NK-92 (cell line): ENCODE results near the gene TBC1D5.
"Not testable (repeated sequence)": the region's sequence is repeated elsewhere in the genome, so short reads cannot be mapped to it uniquely, and the experiment has no call there.

Source experiments
- DNase-seq: peaks from one replicate; lab custom pipeline; 2025; ENCODE audit not compliant: unreplicated experiment; lab: John Stamatoyannopoulos, UW

The TBC1D5 gene

GRCh38 chr3:17552351-17552750, 190.1 kb downstream of the TBC1D5 start:
- DNase-seq, result no peak

GRCh38 chr3:17551895-17552294, 190.5 kb downstream of the TBC1D5 start:
- no peak for DNase-seq

DNA sequence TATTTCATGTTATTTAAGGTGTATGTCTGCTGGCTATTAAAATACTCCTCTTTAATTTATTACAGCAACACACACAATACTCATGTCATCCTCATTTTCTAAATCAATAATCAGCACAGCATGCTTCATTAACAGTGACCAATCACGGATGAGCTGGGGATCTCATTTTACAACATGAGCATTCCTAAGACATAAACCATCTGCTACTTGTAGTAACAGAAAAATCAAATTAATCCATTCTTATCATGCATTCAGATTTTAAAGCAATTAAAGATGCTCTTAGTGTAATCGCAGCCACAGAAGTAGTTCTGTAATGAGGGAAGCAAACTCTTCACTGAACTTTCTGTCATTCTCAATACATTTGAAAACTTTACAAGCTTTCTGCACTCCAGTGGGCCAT, 191.1 kb downstream of the TBC1D5 start:
- no peak for DNase-seq

- DNase-seq, result no peak
Measured at GRCh38 chr3:17550624-17551023, 191.8 kb downstream of the TBC1D5 start.

- no peak for DNase-seq
Measured at GRCh38 chr3:17546500-17547255, 195.8 kb downstream of the TBC1D5 start.

DNA sequence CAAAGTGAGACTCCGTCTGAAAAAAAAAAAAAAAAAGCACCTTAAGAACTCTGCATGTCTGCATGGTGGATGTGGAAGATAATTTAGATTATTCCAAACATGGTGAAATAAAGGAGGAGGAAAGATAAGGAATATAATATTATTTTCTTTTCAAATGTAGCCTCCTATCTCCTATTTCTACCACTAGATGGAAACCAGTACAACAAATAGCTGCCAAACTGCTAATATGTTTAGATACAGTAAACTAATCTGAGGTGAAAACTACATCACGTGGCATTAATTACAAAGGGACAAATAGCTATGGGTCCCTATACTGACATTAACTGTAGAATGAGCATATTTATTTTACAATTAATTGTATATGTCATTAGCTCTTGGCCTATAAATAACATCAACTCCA, 197.8 kb downstream of the TBC1D5 start:
- DNase-seq, result no peak

- no peak for DNase-seq
Measured at GRCh38 chr3:17542591-17542990, 199.8 kb downstream of the TBC1D5 start.

- DNase-seq, result no peak
Measured at GRCh38 chr3:17539436-17539835, 203.0 kb downstream of the TBC1D5 start.

DNA sequence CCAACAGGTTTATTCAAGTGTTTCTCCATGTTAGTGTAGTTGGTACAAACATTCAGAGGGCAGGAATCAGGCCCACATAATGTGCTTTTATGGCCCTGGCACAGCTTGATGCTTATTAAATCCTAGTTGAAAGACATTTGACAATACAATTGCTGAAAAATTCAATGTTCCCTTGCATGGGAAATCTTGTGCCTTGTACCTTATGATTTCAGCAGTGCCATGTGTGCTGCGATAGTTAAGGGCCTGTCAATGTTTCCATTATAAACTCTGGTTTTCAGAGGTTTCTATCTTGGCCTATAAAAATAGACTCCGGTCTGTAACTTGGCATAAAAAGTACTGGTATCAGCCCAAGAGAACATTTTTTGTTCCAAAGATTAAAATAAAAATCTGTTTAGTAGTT, 207.2 kb downstream of the TBC1D5 start:
- no peak for DNase-seq

DNA sequence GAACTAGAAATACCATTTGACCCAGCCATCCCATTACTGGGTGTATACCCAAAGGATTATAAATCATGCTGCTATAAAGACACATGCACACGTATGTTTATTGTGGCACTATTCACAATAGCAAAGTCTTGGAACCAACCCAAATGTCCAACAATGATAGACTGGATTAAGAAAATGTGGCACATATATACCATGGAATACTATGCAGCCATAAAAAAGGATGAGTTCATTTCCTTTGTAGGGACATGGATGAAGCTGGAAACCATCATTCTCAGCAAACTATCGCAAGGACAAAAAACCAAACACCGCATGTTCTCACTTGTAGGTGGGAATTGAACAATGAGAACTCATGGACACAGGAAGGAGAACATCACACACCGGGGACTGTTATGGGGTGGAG, 210.0 kb downstream of the TBC1D5 start:
- not testable (repeated sequence) for DNase-seq

GRCh38 chr3:17529677-17530076, 212.8 kb downstream of the TBC1D5 start:
- no peak for DNase-seq

DNA sequence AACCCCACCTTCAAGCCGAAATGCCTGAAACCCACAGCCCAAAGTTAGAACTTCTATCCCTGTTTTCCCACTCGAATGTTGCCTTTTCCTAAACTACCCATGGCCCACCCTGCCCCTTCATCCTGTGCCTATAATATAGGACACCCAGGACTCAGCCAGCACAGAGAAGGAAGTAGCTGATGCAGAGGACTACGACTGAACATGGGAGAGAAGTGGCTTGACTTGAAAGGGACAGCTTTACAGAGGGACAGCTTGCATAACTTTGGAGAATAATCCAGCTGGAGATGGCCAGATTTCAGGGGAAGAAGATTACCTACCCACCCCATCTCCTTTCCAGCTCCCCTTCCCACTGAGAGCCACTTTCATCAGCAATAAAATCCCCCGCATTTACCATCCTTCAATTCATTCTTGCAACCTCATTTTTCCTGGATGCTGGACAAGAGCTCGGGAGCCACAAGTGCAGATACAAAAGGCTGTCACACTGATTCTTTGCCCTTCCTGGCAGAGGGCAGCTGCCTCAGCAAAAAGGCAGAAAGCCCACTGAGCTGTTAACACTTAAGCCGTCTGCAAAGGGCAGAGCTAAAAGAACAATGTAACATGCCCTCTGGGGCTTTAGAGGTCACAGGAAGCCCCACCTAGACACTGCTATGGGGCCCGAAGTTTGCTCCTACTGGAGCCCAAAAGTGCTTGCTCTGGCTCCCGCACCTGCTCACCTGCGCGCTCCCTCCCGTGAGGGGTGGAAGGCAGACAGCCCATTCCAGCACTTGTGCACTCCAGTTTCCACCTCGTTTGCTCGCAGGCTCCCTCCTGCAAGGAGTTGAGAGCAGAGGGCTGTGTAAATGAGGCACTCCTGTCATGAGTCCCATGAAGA, 224.0 kb downstream of the TBC1D5 start:
- DNase-seq, result no peak

GRCh38 chr3:17515445-17516234, 226.8 kb downstream of the TBC1D5 start:
- no peak for DNase-seq

DNA sequence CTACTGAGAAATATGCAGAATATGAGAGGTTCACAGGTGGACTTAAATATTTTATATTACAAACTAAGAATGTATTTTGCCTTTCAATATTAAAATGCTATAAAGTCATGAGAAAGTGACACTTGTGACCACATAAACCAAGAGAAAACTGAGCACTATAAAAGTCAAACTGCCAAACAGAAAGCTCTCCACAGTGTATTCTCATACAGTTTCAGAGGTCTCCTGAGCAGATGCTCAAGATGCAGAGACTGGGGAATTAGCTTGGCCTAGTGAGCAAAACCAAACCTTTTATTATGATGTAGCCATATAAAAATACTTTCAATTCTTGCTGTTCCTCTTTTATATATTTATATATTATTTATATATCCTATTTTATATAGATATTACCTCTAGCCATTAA, 227.8 kb downstream of the TBC1D5 start:
- DNase-seq, result no peak

DNA sequence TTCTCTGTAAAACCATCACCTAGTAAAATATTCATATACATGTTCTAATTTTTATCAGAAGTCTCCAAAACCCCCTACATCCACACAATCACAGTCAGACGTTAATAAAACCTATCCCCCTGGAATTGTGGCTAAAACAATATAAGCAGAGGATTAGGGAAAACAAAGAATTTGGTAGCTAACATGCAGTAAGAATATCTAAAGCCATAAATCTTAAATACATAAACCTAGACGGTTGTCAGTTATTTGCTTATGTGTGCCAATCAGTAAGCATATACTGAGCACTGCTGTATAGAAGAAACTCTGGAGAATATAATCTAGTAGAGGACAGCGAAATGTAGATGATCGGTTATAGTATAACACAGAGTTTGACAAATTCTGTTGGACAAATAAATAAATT, 232.2 kb downstream of the TBC1D5 start:
- no peak for DNase-seq

- DNase-seq, result no peak
Measured at GRCh38 chr3:17508180-17508752, 234.2 kb downstream of the TBC1D5 start.

DNA sequence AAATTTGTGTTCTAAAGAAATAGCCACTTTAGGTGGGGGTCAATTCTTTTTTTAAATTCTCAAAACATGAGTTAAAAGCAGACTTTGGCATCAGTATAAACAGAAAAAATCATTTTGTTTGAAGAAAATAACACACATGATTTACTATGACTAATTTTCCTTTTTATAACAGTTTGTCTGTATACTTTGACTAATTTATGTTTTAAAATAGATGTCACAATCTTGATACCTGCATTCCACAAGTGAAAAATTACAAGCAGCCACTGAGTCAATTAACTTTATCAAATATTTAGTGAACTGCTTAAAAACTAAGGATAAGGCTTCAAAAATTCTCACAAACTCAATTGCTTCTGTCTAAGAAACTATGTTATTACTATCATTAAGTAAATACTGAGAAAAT, 235.0 kb downstream of the TBC1D5 start:
- DNase-seq, result no peak

- DNase-seq, result no peak
Measured at GRCh38 chr3:17505856-17506255, 236.6 kb downstream of the TBC1D5 start.

DNA sequence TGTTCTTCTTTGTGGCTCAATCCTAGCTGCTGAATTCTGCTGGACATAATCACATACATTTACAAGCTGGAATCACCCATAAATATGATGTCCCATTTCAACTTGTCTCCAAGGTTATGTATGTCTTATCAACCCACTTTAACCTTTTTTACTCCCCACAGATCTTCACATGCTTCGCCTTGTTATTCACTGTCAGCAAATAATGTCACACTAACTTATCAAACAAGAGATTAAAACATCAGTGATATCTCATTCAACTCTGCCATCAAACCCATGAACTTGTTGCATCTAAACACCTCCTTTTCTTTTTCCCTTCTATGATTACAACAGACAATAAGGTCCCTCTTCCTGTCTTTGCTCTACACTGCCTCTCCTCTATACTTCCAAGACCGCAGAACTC, 240.7 kb downstream of the TBC1D5 start:
- no peak for DNase-seq

GRCh38 chr3:17500618-17501017, 241.8 kb downstream of the TBC1D5 start:
- DNase-seq, result no peak

DNA sequence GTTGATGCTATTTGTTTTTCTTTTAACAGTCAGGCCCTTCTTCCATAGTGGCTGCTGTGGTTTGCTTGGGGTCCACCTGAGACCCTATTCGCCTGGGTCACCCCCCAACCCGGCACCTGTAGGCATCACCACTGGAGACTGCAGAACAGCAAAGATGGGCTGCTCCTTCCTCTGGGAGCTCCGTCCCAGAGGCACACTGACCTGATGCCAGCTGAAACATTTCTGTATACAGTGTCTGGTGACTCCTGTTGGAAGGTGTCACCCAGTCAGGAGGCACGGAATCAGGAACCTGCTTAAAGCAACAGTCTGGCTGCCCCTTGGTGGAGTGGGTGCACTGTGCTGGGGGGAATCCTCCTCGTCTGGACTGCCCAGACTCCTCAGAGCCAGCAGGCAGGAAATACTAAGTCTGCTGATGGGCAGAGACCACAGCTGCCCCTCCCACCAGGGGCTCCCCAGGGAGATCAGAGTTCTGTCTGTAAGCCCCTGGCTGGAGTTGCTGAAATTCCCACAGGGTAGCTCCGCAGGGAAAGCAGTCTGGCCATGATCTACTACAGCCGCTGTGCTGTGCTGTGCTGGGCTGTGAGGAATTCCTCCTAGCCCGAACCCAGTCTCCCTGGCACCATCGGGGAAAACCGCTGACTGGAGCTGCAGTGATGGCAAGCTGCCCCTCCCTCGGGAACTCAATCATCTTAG, 248.2 kb downstream of the TBC1D5 start:
- no peak for DNase-seq
